GM12873 (cell line): ENCODE data around the gene CFAP61.

Source experiments
- TF ChIP-seq, protein P1 (sequence below): IDR thresholded peaks from 2 replicates; pipeline ENCODE4 v1.5.1; 2012; ENCODE audit warnings: low read depth, mild to moderate bottlenecking, moderate library complexity, low read length, control low read depth; ENCODE audit not compliant: insufficient read depth; ENCODE audit errors: missing control alignments

CFAP61 gene

GRCh38 chr20:20150241-20150640 lies 97.9 kb downstream of the CFAP61 start:
- TF ChIP-seq, protein P1, sequence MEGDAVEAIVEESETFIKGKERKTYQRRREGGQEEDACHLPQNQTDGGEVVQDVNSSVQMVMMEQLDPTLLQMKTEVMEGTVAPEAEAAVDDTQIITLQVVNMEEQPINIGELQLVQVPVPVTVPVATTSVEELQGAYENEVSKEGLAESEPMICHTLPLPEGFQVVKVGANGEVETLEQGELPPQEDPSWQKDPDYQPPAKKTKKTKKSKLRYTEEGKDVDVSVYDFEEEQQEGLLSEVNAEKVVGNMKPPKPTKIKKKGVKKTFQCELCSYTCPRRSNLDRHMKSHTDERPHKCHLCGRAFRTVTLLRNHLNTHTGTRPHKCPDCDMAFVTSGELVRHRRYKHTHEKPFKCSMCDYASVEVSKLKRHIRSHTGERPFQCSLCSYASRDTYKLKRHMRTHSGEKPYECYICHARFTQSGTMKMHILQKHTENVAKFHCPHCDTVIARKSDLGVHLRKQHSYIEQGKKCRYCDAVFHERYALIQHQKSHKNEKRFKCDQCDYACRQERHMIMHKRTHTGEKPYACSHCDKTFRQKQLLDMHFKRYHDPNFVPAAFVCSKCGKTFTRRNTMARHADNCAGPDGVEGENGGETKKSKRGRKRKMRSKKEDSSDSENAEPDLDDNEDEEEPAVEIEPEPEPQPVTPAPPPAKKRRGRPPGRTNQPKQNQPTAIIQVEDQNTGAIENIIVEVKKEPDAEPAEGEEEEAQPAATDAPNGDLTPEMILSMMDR: no peak

- TF ChIP-seq, protein P1: no peak
Measured at GRCh38 chr20:20160520-20160919, 108.2 kb downstream of the CFAP61 start.

GRCh38 chr20:20161611-20162010 lies 109.3 kb downstream of the CFAP61 start:
- TF ChIP-seq, protein P1: no peak

GRCh38 chr20:20167698-20168097 lies 115.4 kb downstream of the CFAP61 start:
- TF ChIP-seq, protein P1: no peak

DNA sequence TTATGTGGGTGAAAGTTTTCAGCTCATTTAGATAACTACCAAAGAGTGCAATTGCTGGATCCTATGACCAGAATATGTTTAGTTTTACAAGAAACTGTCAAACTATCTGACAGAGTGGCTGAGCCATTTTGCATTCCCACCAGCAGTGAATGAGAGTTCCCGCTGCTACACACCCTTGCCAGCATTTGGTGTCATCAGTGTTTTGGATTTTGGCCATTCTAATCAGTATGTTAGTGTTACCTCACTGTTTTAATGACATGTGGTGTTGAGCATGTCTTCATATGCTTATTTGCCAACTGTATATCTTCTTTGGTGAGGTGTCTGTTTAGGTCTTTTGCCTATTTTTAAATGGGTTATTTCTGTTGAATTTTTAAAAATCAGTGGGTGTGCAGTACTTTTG lies 120.9 kb downstream of the CFAP61 start:
- TF ChIP-seq, protein P1: no peak

- TF ChIP-seq, protein P1: no peak
Measured at GRCh38 chr20:20174089-20174835, 121.9 kb downstream of the CFAP61 start.

DNA sequence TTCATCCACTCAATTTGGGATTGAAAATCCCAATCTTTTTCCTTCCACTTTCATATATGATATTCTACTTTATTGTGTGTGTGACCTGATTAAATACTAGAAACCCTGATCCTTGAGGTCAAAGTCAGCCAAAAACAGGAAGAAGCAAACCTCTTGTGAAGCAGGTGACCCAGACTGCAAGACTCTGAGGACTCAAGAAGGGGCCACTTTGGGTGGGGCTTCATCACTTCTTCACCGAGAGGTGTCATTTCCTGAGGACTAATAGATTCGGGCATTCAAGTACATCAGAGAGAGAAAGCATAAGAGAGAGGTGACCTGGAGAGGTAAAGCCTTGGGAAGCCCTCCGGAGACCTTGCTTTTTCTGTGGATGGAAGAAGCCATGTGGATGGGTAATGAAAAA lies 129.0 kb downstream of the CFAP61 start:
- TF ChIP-seq, protein P1: no peak
